K562 (cell line): Measurements from ENCODE around the gene PRDM1. TPM values are rescaled to one million over a fixed set of nuclear protein-coding genes. Genes with fewer than 3 reads are reported as not detected.

Source experiments
- ADNP ChIP-seq: fragments of 200-800 bp; sonication (Bioruptor generic); IDR thresholded peaks from 2 replicates; pipeline ENCODE4 v1.6.1; 2016; ENCODE audit warnings: missing genetic modification characterization, missing compliant biosample characterization
- ARID3B ChIP-seq: fragments of 250-450 bp; sonication (Bioruptor Pico); IDR thresholded peaks from 2 replicates; pipeline ENCODE4 v1.4.0; 2020; ENCODE audit warnings: borderline replicate concordance
- BRD9 ChIP-seq: fragments of 450-650 bp; IDR thresholded peaks from 2 replicates; pipeline ENCODE4 v1.6.1; 2018; ENCODE audit warnings: low read depth; ENCODE audit not compliant: partially characterized antibody
- GATAD2A ChIP-seq: fragments of 450-650 bp; IDR thresholded peaks from 2 replicates; pipeline ENCODE4 v1.6.1; 2017
- JUND ChIP-seq, 2 experiments: IDR thresholded peaks; 2 replicates in 1 of 2; 3 replicates in 1 of 2; pipeline ENCODE4 v1.6.1; 2011; ENCODE audit warnings: borderline replicate concordance in 2 of 2, low read depth in 2 of 2, low read length in 2 of 2, improper control_type of control experiment in 1 of 2, missing biosample characterization in 1 of 2, missing genetic modification characterization in 1 of 2, missing genetic modification reagents in 1 of 2
- KDM5B ChIP-seq: fragments of 200-600 bp; sonication (generic); IDR thresholded peaks from 2 replicates; pipeline ENCODE4 v1.6.1; 2012; ENCODE audit warnings: low read depth, mild to moderate bottlenecking, moderate library complexity, low read length, control low read depth, inconsistent platforms; ENCODE audit not compliant: insufficient replicate concordance
- MECOM ChIP-seq: fragments of 250-450 bp; sonication (Bioruptor Pico); IDR thresholded peaks from 2 replicates; pipeline ENCODE4 v1.8.0; 2022; ENCODE audit warnings: inconsistent platforms
- MLLT1 ChIP-seq, 2 experiments: fragments of 450-650 bp; IDR thresholded peaks; 2 replicates each; pipeline ENCODE4 v1.6.1; 2016
- NFE2L1 ChIP-seq: fragments of 450-650 bp; IDR thresholded peaks from 2 replicates; pipeline ENCODE4 v1.6.1; 2016; ENCODE audit warnings: missing genetic modification characterization, low read depth, mild to moderate bottlenecking, missing compliant biosample characterization, moderate library complexity, borderline replicate concordance
- NFRKB ChIP-seq: fragments of 450-650 bp; IDR thresholded peaks from 2 replicates; pipeline ENCODE4 v1.6.1; 2016; ENCODE audit warnings: low read depth
- SMARCA4 ChIP-seq: fragments of 450-650 bp; IDR thresholded peaks from 2 replicates; pipeline ENCODE4 v1.6.1; 2016
- SRSF1 ChIP-seq: fragments of 200-400 bp; formaldehyde crosslinking; IDR thresholded peaks from 2 replicates; pipeline ENCODE4 v1.6.1; 2017; ENCODE audit warnings: mild to moderate bottlenecking, low read depth, low read length, moderate library complexity
- STAT6 ChIP-seq: sonication (generic); formaldehyde crosslinking; IDR thresholded peaks from 2 replicates; pipeline ENCODE4 v1.8.1; 2023; ENCODE audit warnings: mild to moderate bottlenecking, missing genetic modification reagents
- THRA ChIP-seq: fragments of 450-650 bp; IDR thresholded peaks from 2 replicates; pipeline ENCODE4 v1.6.1; 2017; ENCODE audit warnings: mild to moderate bottlenecking, moderate library complexity
- ZBTB34 ChIP-seq: fragments of 250-450 bp; sonication (Bioruptor Pico); IDR thresholded peaks from 2 replicates; pipeline ENCODE4 v1.8.0; 2021; ENCODE audit warnings: mild to moderate bottlenecking, moderate library complexity
- ZNF12 ChIP-seq: sonication (generic); formaldehyde crosslinking; IDR thresholded peaks from 2 replicates; pipeline ENCODE4 v1.4.0; 2020; ENCODE audit warnings: mild to moderate bottlenecking, missing genetic modification reagents
- ZNF175 ChIP-seq: fragments of 200-800 bp; sonication (Bioruptor generic); IDR thresholded peaks from 2 replicates; pipeline ENCODE4 v1.6.1; 2016; ENCODE audit warnings: low read depth, mild to moderate bottlenecking, missing genetic modification characterization, missing compliant biosample characterization
- ZNF699 ChIP-seq: fragments of 250-450 bp; sonication (Bioruptor Pico); IDR thresholded peaks from 2 replicates; pipeline ENCODE4 v1.8.0; 2021; ENCODE audit warnings: mild to moderate bottlenecking, moderate library complexity; ENCODE audit not compliant: insufficient replicate concordance
- polyA plus RNA-seq, 8 experiments: library from polyadenylated mRNA; depleted of rRNA in 4 of 8; stranded (reverse) in 5 of 8; unstranded in 3 of 8; fragments of >200 nt; fragmentation: Nextera tagmentation in 2 of 8; fragmentation: Illumina TruSeq in 1 of 8; extraction: Ambion mirVana in 2 of 8; extraction: Trizol in 1 of 8; gene quantifications; 2 replicates each; pipeline versions ENCODE4 v1.2.1 to v1.2.3, GENCODE V29; 2011 to 2014; ENCODE audit warnings: inconsistent platforms in 1 of 8, missing spikeins in 1 of 8
- total RNA-seq, 7 experiments: library from RNA; depleted of rRNA in 6 of 7; stranded (reverse); fragments of >200 nt in 6 of 7; fragmentation: Illumina TruSeq in 2 of 7; extraction: Trizol in 2 of 7; gene quantifications; 2 replicates each; pipeline versions ENCODE4 v1.2.1 to v1.2.3, GENCODE V29; 2011 to 2021; ENCODE audit warnings: low replicate concordance in 1 of 7

The PRDM1 gene
- total and polyA plus RNA-seq, 9 of the 15 experiments (the other 6 are each of a cell fraction or from before 2014, with no cell fraction given), result 0.09 to 0.89 (median 0.27) TPM

GRCh38 chr6:106134906-106135634, 48.9 kb downstream of the PRDM1 start (continued):
- TF ChIP-seq STAT6 (CRISPR knock-in tag) (no peak), SMARCA4 (peak; percentile 74), MECOM (CRISPR knock-in tag) (no peak; the same call in 1 of the 2 replicates), BRD9 (no peak), ZBTB34 (CRISPR knock-in tag) (no peak), ADNP (tag) (no peak), ARID3B (no peak), JUND (IDR thresholded peaks at IDR 0.05; ENCODE audit: borderline replicate concordance, low read depth, low read length) (peak; percentile 92), JUND (tag; IDR thresholded peaks at IDR 0.05; ENCODE audit: borderline replicate concordance, low read depth, low read length) (peak; percentile 95), ZNF175 (peak; percentile 58; the same call in 1 of the 2 replicates), GATAD2A (peak; percentile 67; the same call in 1 of the 2 replicates), THRA (no peak), NFE2L1 (tag) (peak; percentile 76), KDM5B (no peak), SRSF1 (no peak), NFRKB (peak; percentile 48; the same call in 1 of the 2 replicates), ZNF699 (no peak), ZNF12 (no peak), MLLT1 (IDR thresholded peaks at IDR 0.05) (no peak)
